T-helper 2 cell treated with Interferon-gamma antibody and Interleukin-4, amounts not matched to agents 5 μg/mL and 100 μg/mL, for 36 hours (primary cell): ENCODE results near the gene NR4A1.
"Not testable (repeated sequence)": the region's sequence is repeated elsewhere in the genome, so short reads cannot be mapped to it uniquely, and the experiment has no call there.

ENCODE experiments used
- DNase-seq: peaks from one replicate; pipeline ENCODE4 v3.0.0; 2021; ENCODE audit warnings: low spot score
- H3K27ac Mint-ChIP-seq: one replicate; pipeline ENCODE4 v1.8.0; 2021; ENCODE audit warnings: mild to moderate bottlenecking, mixed read lengths
- H3K27me3 Mint-ChIP-seq: one replicate; pipeline ENCODE4 v1.8.0; 2021; ENCODE audit warnings: low read depth, mixed read lengths
- H3K36me3 Mint-ChIP-seq: one replicate; pipeline ENCODE4 v1.8.0; 2021; ENCODE audit warnings: low read depth, mixed read lengths
- H3K4me1 Mint-ChIP-seq: one replicate; pipeline ENCODE4 v1.8.0; 2021; ENCODE audit warnings: low read depth, mixed read lengths
- H3K4me3 Mint-ChIP-seq: one replicate; pipeline ENCODE4 v1.8.0; 2022; ENCODE audit warnings: mild to moderate bottlenecking, moderate library complexity, mixed read lengths
- H3K9me3 Mint-ChIP-seq: one replicate; pipeline ENCODE4 v1.8.0; 2021; ENCODE audit warnings: mixed read lengths

Gene NR4A1

GRCh38 chr12:52090291-52090690 lies 39.0 kb downstream of the NR4A1 start:
- no peak for DNase-seq
- Mint-ChIP-seq H3K4me3 (no peak overlapping the region), H3K36me3 (no peaks in the 10 kb centered on the region), H3K9me3 (no peaks in the 10 kb centered on the region), H3K27me3 (peaks cover 39% of the 10 kb centered on the region), H3K4me1 (no peaks in the 10 kb centered on the region), H3K27ac (no peak overlapping the region)

GRCh38 chr12:52091061-52091460 lies 39.8 kb downstream of the NR4A1 start:
- no peaks in the 10 kb centered on the region for H3K9me3 Mint-ChIP-seq
- DNase-seq: no peak
- H3K36me3 Mint-ChIP-seq: no peaks in the 10 kb centered on the region
- H3K4me3 Mint-ChIP-seq: no peak overlapping the region
- peaks cover 39% of the 10 kb centered on the region for H3K27me3 Mint-ChIP-seq
- no peaks in the 10 kb centered on the region for H3K4me1 Mint-ChIP-seq
- H3K27ac Mint-ChIP-seq: no peak overlapping the region

DNA sequence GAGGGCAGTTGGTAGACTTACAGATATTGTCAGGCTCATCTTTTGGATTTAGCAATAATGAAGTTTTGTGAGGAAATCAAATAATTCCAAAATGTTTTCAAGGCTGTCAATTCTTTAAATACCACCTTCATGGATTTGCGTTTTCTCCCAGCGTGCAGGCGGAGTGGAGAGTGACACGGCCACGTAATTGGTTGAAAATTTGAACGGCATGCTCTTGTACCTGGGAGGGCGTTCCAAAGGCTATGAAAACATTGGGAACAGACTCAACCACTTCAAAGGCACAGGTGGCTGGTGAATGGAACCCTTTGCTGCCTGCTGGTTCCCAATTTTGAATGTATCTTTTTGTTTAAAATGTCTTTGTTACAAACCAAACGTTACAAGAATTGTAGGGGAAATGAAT lies 40.6 kb downstream of the NR4A1 start:
- DNase-seq: no peak
- H3K27ac Mint-ChIP-seq: no peak overlapping the region
- no peaks in the 10 kb centered on the region for H3K36me3 Mint-ChIP-seq
- H3K4me1 Mint-ChIP-seq: no peaks in the 10 kb centered on the region
- H3K9me3 Mint-ChIP-seq: no peaks in the 10 kb centered on the region
- no peak overlapping the region for H3K4me3 Mint-ChIP-seq
- peaks cover 39% of the 10 kb centered on the region for H3K27me3 Mint-ChIP-seq

- no peaks in the 10 kb centered on the region for H3K9me3 Mint-ChIP-seq
- H3K4me3 Mint-ChIP-seq: no peak overlapping the region
- H3K27me3 Mint-ChIP-seq: peaks cover 36% of the 10 kb centered on the region
- H3K4me1 Mint-ChIP-seq: no peaks in the 10 kb centered on the region
- H3K36me3 Mint-ChIP-seq: no peaks in the 10 kb centered on the region
- no peak overlapping the region for H3K27ac Mint-ChIP-seq
- DNase-seq: no peak
These were observed 42.1 kb downstream of the NR4A1 start for GRCh38 chr12:52093346-52093745.

- Mint-ChIP-seq H3K4me1 (no peaks in the 10 kb centered on the region), H3K27me3 (peaks cover 9% of the 10 kb centered on the region), H3K36me3 (no peaks in the 10 kb centered on the region), H3K4me3 (no peak overlapping the region), H3K27ac (no peak overlapping the region), H3K9me3 (no peaks in the 10 kb centered on the region)
- DNase-seq: no peak
These were observed 45.2 kb downstream of the NR4A1 start for GRCh38 chr12:52096332-52097044.

- no peak for DNase-seq
- no peaks in the 10 kb centered on the region for H3K9me3 Mint-ChIP-seq
- no peaks in the 10 kb centered on the region for H3K36me3 Mint-ChIP-seq
- H3K4me1 Mint-ChIP-seq: no peaks in the 10 kb centered on the region
- H3K4me3 Mint-ChIP-seq: no peak overlapping the region
- H3K27ac Mint-ChIP-seq: no peak overlapping the region
- H3K27me3 Mint-ChIP-seq: peaks cover 5% of the 10 kb centered on the region
These were observed 45.9 kb downstream of the NR4A1 start for GRCh38 chr12:52097045-52097666.

DNA sequence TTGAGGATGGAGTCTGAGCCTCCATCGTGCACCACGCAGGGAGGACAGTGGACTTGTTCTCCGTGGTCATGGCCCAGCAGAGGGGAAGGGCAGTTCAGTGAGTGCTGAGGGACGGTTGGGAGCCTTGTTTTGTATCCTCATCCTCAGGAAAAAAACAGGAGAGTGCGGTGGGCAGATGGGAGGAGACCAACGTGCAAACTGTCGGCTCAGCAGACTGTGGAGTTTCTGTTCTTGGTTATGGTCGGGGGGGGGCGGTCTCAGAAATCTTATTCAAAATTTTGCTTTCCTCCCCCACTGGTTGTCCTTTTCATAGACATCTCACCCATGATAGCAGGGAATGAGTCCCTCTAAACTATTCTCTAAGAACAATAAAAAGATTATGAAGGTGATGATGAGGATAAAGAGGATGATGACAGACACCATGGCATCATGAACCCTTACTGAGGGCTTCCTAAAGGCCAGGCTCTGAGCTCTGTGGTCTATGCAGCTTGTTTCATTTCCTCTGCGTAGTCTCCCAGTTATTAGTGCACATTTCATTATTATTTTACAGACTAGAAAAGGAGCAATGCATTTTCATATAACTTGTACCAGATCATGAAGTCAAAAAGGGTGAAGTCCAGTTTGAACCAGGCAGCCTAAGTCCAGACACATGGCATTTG lies 53.3 kb downstream of the NR4A1 start:
- H3K27me3 Mint-ChIP-seq: peaks cover 37% of the 10 kb centered on the region
- H3K36me3 Mint-ChIP-seq, H3K4me1 Mint-ChIP-seq, H3K27ac Mint-ChIP-seq, H3K9me3 Mint-ChIP-seq, DNase-seq, H3K4me3 Mint-ChIP-seq: not testable (repeated sequence)
